ENCODE data around the gene SERPINB7.

DNA sequence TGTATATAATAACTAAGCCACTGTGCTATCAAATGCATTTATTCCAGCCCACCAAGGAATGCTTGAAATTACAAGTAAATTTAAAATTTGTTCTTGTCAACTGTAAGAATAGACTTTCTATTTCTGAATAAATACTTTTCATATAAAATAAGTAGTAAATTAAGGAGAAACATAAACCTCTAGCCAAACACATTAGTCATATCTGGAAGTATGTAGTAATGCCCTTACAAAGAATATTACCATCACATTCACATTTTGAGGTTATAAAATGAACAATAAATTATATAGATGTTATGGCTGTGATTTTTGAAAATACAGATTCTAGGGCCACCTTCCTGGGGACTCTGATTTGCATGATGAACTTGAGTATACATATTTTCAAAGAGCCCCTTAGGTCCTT, 54.7 kb downstream of the SERPINB7 start:
- TF ChIP-seq OSR1 (CRISPR knock-in tag; IDR thresholded peaks at IDR 0.05): no peak
- TF ChIP-seq, protein P1, sequence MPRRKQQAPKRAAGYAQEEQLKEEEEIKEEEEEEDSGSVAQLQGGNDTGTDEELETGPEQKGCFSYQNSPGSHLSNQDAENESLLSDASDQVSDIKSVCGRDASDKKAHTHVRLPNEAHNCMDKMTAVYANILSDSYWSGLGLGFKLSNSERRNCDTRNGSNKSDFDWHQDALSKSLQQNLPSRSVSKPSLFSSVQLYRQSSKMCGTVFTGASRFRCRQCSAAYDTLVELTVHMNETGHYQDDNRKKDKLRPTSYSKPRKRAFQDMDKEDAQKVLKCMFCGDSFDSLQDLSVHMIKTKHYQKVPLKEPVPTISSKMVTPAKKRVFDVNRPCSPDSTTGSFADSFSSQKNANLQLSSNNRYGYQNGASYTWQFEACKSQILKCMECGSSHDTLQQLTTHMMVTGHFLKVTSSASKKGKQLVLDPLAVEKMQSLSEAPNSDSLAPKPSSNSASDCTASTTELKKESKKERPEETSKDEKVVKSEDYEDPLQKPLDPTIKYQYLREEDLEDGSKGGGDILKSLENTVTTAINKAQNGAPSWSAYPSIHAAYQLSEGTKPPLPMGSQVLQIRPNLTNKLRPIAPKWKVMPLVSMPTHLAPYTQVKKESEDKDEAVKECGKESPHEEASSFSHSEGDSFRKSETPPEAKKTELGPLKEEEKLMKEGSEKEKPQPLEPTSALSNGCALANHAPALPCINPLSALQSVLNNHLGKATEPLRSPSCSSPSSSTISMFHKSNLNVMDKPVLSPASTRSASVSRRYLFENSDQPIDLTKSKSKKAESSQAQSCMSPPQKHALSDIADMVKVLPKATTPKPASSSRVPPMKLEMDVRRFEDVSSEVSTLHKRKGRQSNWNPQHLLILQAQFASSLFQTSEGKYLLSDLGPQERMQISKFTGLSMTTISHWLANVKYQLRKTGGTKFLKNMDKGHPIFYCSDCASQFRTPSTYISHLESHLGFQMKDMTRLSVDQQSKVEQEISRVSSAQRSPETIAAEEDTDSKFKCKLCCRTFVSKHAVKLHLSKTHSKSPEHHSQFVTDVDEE (CRISPR knock-in tag; IDR thresholded peaks at IDR 0.05): no peak
- no peak for TF ChIP-seq ARNTL (CRISPR knock-in tag; IDR thresholded peaks at IDR 0.05; ENCODE audit: borderline replicate concordance, low read depth)
- TF ChIP-seq ZFP3 (CRISPR knock-in tag; IDR thresholded peaks at IDR 0.05): no peak
- TF ChIP-seq ISL1 (CRISPR knock-in tag; IDR thresholded peaks at IDR 0.05): no peak
- no peak for TF ChIP-seq ZFP30 (CRISPR knock-in tag; IDR thresholded peaks at IDR 0.05)
- TF ChIP-seq POU6F1 (CRISPR knock-in tag; IDR thresholded peaks at IDR 0.05; ENCODE audit: borderline replicate concordance, low read depth): no peak
- no peak for TF ChIP-seq CREB5 (CRISPR knock-in tag; IDR thresholded peaks at IDR 0.05; ENCODE audit: low read depth)
- no peak for TF ChIP-seq CSDC2 (CRISPR knock-in tag; IDR thresholded peaks at IDR 0.05)
- TF ChIP-seq PATZ1 (CRISPR knock-in tag; IDR thresholded peaks at IDR 0.05; ENCODE audit: borderline replicate concordance): no peak
- TF ChIP-seq TCF4 (CRISPR knock-in tag; IDR thresholded peaks at IDR 0.05; ENCODE audit: borderline replicate concordance): no peak
- no peak for TF ChIP-seq SNAI2 (CRISPR knock-in tag; IDR thresholded peaks at IDR 0.05)
- TF ChIP-seq RARB (CRISPR knock-in tag; IDR thresholded peaks at IDR 0.05): no peak
